Mucosa of rectum (tissue), 2 donors: ENCODE results near the gene CELF1.
A peak's percentile ranks its signal among the peaks of the same experiment; 100 is the strongest.

Source experiments
- H3K27ac ChIP-seq, 2 donors: one replicate each; pipeline ENCODE4 v1.7.0; 2013; ENCODE audit warnings: inconsistent platforms in 2 of 2, low read depth in 2 of 2, low read length in 2 of 2
- H3K27me3 ChIP-seq, 2 donors: one replicate each; pipeline ENCODE4 v1.7.0; 2013; ENCODE audit warnings: low read length in 2 of 2; ENCODE audit not compliant: control insufficient read depth in 2 of 2, insufficient read depth in 2 of 2
- H3K36me3 ChIP-seq, 2 donors: one replicate each; pipeline ENCODE4 v1.7.0; 2013; ENCODE audit warnings: low read length in 2 of 2; ENCODE audit not compliant: control insufficient read depth in 2 of 2, insufficient read depth in 2 of 2
- H3K4me1 ChIP-seq, 2 donors: one replicate each; pipeline ENCODE4 v1.7.0; 2013; ENCODE audit warnings: low read length in 2 of 2, mild to moderate bottlenecking in 1 of 2; ENCODE audit not compliant: control insufficient read depth in 2 of 2, insufficient read depth in 2 of 2
- H3K4me3 ChIP-seq, 2 donors: one replicate each; pipeline ENCODE4 v1.7.0; 2013; ENCODE audit warnings: low read length in 2 of 2
- H3K9ac ChIP-seq, 2 donors: one replicate each; pipeline ENCODE4 v1.7.0; 2013; ENCODE audit warnings: low read length in 2 of 2, low read depth in 1 of 2, mild to moderate bottlenecking in 1 of 2
- H3K9me3 ChIP-seq, 2 donors: one replicate each; pipeline ENCODE4 v1.7.0; 2013; ENCODE audit warnings: low read length in 2 of 2; ENCODE audit not compliant: control insufficient read depth in 2 of 2
- donor health status: healthy.
- donor health status: Normal muscosa, but diverticular disease.

The CELF1 gene

DNA sequence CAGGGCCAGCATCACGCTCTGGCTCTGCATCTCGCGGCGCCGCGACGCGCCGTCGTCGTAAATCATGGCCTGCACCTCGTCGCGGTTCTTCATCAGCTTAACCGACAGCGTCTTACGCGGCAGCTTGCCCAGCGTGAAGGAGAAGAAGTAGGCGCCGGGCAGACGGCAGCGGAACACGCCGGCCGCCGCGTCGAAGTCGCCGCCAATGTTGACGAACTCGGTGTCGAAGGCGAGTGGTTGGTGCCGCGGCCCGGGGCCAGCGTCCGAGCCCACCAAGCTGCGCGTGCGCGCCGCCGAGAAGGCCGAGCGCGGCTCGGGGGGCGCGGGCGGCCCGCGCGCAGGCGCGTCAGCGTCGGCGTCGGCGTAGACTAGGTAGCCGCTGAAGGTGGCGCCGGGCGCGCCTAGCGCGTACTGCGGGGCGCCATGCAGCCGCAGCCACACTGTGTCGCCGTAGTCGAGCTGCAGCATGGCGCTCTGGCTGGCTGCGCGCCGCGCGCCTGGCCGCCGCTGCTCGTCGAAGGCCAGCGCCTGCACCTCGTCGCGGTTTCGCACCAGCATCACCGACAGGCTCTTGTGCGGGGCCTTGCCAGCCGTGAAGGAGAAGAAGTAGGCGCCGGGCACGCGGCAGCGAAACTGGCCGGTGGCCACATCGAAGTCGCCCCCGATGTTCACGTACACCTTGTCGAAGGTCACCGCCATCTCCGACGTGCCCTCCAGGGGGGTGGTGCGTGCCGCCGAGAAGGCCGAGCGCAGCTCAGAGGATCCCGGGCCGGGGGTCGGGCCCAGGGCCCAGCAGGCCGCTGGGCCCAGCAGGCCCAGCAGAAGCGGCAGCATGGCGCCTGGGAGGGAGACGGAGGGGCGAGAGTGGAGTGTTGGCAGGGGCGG, 37.3 kb upstream of the CELF1 start:
- Histone ChIP-seq H3K27me3 (peaks cover 17 to 26% of the 10 kb centered on the region in 2 donors), H3K9ac (no peak overlapping the region), H3K36me3 (peaks cover 0 to 2% of the 10 kb centered on the region in 2 donors), H3K4me1 (peaks cover 0 to 2% of the 10 kb centered on the region in 2 donors), H3K9me3 (no peaks in the 10 kb centered on the region), H3K4me3 (peak overlapping the region; percentile 30 to 41), H3K27ac (no peak overlapping the region)

DNA sequence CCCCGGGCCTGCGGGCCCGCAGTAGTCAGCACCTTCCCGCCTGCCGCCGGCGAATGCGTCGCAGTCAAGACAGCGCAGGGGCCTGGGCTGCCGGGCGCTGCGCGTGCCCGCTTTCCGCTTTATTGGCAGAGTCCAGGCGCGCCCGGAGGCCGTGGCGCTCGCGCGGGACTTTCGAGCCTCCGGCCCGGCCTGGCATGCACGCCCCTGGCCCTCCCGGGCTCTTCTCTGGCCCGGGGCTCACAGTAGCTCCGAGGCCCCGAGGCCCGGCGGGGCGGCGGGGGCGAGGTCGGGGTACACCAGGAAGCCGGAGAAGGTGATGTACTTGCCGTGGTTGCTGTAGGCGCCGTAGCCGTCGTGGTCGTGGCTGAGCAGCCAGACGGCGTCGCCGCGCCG, 36.6 kb upstream of the CELF1 start:
- H3K4me1 ChIP-seq, result peaks cover 0 to 2% of the 10 kb centered on the region in 2 donors
- H3K27me3 ChIP-seq, result peaks cover 15 to 20% of the 10 kb centered on the region in 2 donors
- H3K9me3 ChIP-seq, result no peaks in the 10 kb centered on the region
- peak overlapping the region; percentile 30 to 41 for H3K4me3 ChIP-seq
- H3K36me3 ChIP-seq, result peaks cover 0 to 6% of the 10 kb centered on the region in 2 donors
- H3K27ac ChIP-seq, result no peak overlapping the region
- H3K9ac ChIP-seq, result no peak overlapping the region

DNA sequence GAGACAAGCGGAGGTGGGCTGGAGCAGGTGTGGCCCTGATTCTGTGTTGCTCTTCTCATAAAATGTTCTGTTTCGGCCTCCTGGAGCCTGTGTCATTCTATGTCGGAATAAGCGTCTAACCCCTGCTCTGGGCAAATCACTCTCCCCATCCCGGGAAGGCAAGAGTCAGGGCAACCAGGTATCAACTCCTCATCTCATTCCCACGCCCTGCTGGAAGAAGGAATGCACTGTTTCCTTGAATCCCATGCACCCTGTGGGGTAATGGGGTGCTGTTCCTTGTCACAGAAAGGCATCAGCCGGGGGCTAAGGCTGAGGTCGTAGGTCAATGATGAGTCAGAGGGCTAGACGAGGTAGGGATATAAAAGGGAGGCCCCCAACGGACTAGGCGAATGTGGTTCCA, 36.2 kb upstream of the CELF1 start:
- Histone ChIP-seq H3K36me3 (peaks cover 3 to 10% of the 10 kb centered on the region in 2 donors), H3K27ac (no peak overlapping the region), H3K4me3 (no peak overlapping the region), H3K27me3 (peaks cover 11 to 17% of the 10 kb centered on the region in 2 donors), H3K9ac (no peak overlapping the region), H3K4me1 (peaks cover 0 to 2% of the 10 kb centered on the region in 2 donors), H3K9me3 (no peaks in the 10 kb centered on the region)

DNA sequence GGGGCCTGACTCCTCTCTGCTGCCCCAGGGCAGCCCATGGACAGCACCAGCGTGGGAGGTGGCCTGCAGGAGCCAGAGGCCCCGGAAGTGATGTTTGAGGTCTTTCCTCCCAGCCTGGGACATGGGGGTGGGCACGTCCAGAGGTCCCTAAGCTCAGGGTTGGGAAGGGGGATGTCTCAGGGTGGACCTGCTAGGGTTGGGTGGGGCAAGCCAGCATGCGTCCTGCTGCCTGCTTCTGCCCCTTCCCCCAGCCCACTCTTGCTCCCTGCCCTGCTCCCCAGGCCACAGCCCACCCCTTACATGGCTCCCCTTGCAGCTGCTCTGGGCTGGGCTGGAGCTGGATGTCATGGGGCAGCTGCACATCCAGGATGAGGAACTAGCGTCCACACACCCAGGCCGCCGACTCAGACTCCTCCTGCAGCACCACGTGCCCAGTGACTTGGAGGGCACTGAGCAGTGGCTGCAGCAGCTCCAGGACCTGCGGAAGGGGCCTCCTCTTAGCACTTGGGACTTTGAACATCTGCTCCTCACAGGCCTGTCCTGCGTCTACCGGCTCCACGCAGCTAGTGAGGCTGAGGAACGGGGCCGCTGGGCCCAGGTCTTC, 34.9 kb upstream of the CELF1 start:
- Histone ChIP-seq H3K9me3 (no peaks in the 10 kb centered on the region), H3K9ac (no peak overlapping the region), H3K4me1 (peaks cover 0 to 2% of the 10 kb centered on the region in 2 donors), H3K27me3 (peaks cover under 1 to 5% of the 10 kb centered on the region in 2 donors), H3K4me3 (no peak overlapping the region), H3K27ac (peak overlapping the region in 1 of 2 donors; percentile 18), H3K36me3 (peaks cover 16 to 23% of the 10 kb centered on the region in 2 donors)

DNA sequence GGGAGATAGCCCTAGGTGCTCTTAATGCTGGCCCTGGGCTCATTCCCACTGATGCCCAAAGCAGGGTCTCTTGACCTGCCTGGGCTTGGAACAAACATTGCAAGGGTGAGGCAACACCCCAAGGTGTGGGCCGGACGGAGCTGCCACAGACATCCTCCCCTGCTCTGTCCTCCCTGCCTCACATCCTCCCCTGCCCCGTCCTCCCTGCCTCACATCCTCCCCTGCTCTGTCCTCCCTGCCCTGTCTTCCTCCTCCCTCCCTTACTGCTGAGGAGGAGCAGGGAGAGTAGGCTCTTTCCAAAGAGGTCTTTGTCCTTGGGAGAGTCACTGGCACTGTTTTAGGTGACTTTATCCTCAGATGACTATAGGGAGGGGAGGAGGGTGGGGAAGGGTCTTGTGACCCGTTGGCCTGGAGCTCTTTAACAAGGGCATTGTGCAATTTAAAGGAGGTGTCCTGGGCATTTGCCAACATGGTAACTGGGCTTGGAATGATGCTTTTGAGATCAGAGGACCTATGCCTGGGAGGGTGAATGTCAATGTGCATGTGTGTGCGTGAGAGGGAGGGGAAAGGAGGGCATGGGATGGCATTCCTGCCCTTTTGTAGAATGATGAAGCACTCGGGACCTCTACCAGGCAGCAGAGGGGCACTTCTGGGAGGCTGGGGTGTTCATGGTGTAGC, 34.2 kb upstream of the CELF1 start:
- Histone ChIP-seq H3K4me3 (no peak overlapping the region), H3K36me3 (peaks cover 20 to 29% of the 10 kb centered on the region in 2 donors), H3K9ac (no peak overlapping the region), H3K9me3 (no peaks in the 10 kb centered on the region), H3K27me3 (no peaks in the 10 kb centered on the region), H3K4me1 (peaks cover 0 to 2% of the 10 kb centered on the region in 2 donors), H3K27ac (no peak overlapping the region)

DNA sequence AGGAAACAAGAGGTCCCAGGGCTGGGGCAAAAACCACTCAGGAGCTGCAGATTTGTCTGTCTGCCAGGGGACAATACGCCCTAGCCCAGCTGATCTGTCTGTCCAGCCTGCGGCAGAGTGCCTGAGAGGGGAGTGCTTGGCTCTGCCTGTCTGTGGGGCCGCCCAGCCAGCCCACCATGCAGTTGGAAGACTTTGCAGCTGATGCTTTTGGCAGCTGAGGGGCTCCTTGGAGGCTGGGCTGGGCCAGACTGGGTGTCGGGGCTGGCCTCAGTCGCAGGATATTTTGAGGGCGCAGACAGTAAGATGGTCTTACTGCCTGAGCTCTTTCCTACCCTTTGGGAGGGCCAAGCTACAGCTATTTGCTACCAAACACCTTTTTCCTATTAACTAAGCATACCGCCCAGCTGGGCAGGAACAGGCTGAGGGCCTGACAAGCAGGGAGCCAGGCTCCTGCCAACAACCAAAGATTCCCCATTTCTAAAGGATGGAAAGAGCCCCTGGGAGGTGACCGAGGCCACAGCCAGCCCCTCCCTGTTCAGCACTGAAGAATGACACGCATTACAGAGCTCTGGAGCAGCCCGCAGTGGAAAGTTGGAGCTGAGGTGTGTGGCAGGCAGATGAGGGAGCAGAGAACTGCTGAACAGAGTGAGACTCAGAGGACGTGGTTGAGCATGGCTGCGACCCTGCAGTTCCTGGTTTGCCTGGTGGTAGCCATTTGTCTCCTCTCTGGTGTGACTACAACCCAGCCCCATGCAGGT, 33.3 kb upstream of the CELF1 start, which contains the start of gene FAM180B:
FAM180B (plus strand) TSS at position 581 of the 758 bp plus-strand sequence; CDS start at position 672, 91 bp downstream.
- Histone ChIP-seq H3K27me3 (no peaks in the 10 kb centered on the region), H3K4me1 (peaks cover 0 to 2% of the 10 kb centered on the region in 2 donors), H3K27ac (no peak within 1 kb of the TSS), H3K36me3 (peaks cover 28 to 38% of the 10 kb centered on the region in 2 donors), H3K4me3 (no peak within 1 kb of the TSS), H3K9ac (no peak within 1 kb of the TSS), H3K9me3 (no peaks in the 10 kb centered on the region)

DNA sequence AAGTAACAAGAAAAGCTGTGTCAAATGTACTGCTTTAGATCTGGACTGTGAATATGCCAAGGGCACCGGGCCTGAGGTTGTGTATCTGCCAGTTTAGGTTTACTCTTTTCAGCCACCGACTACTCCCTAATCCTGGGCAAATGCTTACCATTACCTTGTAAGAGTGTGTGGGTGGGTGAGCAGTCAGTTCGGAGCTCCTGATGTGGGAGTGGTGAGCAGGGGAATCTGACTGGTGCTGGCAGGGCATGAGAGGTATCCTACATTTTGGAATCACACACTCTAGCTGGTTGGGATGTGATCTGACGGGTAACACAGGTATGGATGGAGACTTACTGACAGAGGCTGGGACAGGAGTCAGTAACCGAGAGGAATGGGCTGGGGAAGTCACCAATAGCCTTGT, 30.9 kb upstream of the CELF1 start:
- Histone ChIP-seq H3K27ac (no peak overlapping the region), H3K27me3 (no peaks in the 10 kb centered on the region), H3K9me3 (no peaks in the 10 kb centered on the region), H3K4me1 (peaks cover 7 to 12% of the 10 kb centered on the region in 2 donors), H3K9ac (no peak overlapping the region), H3K36me3 (peaks cover 32 to 44% of the 10 kb centered on the region in 2 donors), H3K4me3 (no peak overlapping the region)

DNA sequence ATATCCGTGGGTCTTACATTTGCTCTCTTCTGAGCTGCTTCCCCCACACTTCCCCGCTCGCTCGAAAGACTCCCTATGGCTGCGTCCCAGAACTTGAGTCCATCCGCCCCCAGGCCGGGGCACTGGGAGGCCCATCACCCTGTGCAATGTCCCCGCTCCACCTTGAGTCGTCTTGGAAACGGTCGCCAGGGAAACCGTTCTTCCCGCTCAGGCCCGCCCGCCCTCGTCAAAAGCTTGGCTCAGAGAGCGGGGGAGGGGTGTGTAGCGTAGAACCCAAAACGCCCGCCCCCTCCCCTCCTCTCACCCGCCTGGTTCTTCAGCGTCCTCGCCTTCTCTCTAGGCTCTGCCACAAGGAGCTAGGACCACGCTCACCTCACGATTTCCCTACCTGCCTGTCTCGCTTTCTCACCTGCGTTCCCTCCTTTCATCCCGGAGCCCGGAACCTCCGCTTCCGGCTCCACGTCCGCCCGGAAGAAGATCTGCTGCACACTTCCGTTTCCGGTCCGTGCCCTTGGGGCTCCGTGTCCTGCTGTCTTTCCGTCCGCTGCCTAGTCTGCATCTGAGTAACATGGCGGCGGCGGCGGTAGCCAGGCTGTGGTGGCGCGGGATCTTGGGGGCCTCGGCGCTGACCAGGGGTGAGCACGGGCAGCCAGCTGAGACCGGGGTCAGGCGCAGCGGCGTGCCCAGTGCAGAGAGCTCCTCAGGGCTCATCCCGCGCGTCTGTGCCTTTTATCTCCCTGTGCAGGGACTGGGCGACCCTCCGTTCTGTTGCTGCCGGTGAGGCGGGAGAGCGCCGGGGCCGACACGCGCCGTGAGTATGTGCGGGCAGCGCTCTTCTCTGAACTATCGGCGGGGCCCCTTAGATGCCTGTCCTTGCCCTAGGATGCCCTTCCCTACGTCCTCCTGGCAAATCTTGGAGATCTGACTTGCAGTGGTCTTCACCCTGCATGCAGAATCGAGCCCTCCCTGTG, 25.9 kb upstream of the CELF1 start, which contains the start of the genes KBTBD4 and NDUFS3:
KBTBD4 (minus strand) TSS at position 447 of the 971 bp plus-strand sequence; CDS start at position 428, 19 bp downstream.
NDUFS3 (plus strand) TSS at position 551 of the 971 bp plus-strand sequence; CDS start at position 569, 18 bp downstream.
- H3K27me3 ChIP-seq, result no peaks in the 10 kb centered on the region
- H3K9me3 ChIP-seq, result no peaks in the 10 kb centered on the region
- peaks cover 17 to 19% of the 10 kb centered on the region in 2 donors for H3K4me1 ChIP-seq
- H3K27ac ChIP-seq, result peak within 1 kb of the TSS; percentile 86 to 88
- H3K9ac ChIP-seq, result peak within 1 kb of the TSS; percentile 86 to 99
- H3K36me3 ChIP-seq, result peaks cover 26 to 44% of the 10 kb centered on the region in 2 donors
- peak within 1 kb of the TSS; percentile 88 to 96 for H3K4me3 ChIP-seq
